DND-41 (cell line): ENCODE data around the gene GJB6.
A peak's percentile ranks its signal among the peaks of the same experiment; 100 is the strongest.

Experiments
- ATAC-seq: fragments of 200-7000 bp; cut with Tn5 transposase; 3 replicates; pipeline ENCODE4 v1.9.1; 2021; ENCODE audit warnings: low read depth; ENCODE audit not compliant: insufficient read depth
- DNase-seq: peaks from one replicate; pipeline ENCODE4 v3.0.0-alpha.2; 2020
- H2AFZ ChIP-seq: 2 replicates; pipeline ENCODE4 v1.6.0; 2012; ENCODE audit warnings: low read depth, low read length
- H3K27ac ChIP-seq: 2 replicates; pipeline ENCODE4 v1.5.1; 2012; ENCODE audit warnings: low read length, inconsistent platforms
- H3K27me3 ChIP-seq: fragments of 200-600 bp; sonication (generic); 2 replicates; pipeline ENCODE4 v1.6.0; 2012; ENCODE audit warnings: low read length, mild to moderate bottlenecking, inconsistent platforms; ENCODE audit not compliant: insufficient read depth, poor library complexity
- H3K36me3 ChIP-seq: 2 replicates; pipeline ENCODE4 v1.5.1; 2012; ENCODE audit warnings: low read length, inconsistent platforms; ENCODE audit not compliant: insufficient read depth
- H3K4me1 ChIP-seq: 2 replicates; pipeline ENCODE4 v1.5.1; 2012; ENCODE audit warnings: mild to moderate bottlenecking, low read length; ENCODE audit not compliant: insufficient read depth
- H3K4me2 ChIP-seq: 2 replicates; pipeline ENCODE4 v1.6.0; 2012; ENCODE audit warnings: mild to moderate bottlenecking, moderate library complexity, low read length, inconsistent platforms; ENCODE audit not compliant: insufficient read depth
- H3K4me3 ChIP-seq, 2 experiments: fragments of 200-600 bp in 1 of 2; shearing (Covaris generic) in 1 of 2; 2 replicates each; pipeline ENCODE4 v1.5.1; 2012 to 2016; ENCODE audit warnings: inconsistent platforms in 2 of 2, low read length in 2 of 2, mild to moderate bottlenecking in 2 of 2, low read depth in 1 of 2, moderate library complexity in 1 of 2
- H3K79me2 ChIP-seq: 2 replicates; pipeline ENCODE4 v1.6.0; 2012; ENCODE audit warnings: low read length, inconsistent platforms; ENCODE audit not compliant: insufficient read depth
- H3K9ac ChIP-seq: 2 replicates; pipeline ENCODE4 v1.6.0; 2012; ENCODE audit warnings: low read depth, mild to moderate bottlenecking, inconsistent platforms, low read length, moderate library complexity
- H3K9me3 ChIP-seq: 2 replicates; pipeline ENCODE4 v1.5.1; 2012; ENCODE audit warnings: low read length, moderate library complexity, mild to moderate bottlenecking, inconsistent platforms; ENCODE audit not compliant: insufficient read depth, severe bottlenecking
- H4K20me1 ChIP-seq: 2 replicates; pipeline ENCODE4 v1.6.0; 2012; ENCODE audit warnings: low read length; ENCODE audit not compliant: insufficient read depth
- CTCF ChIP-seq: IDR thresholded peaks from 2 replicates; pipeline ENCODE4 v1.5.1; 2012; ENCODE audit warnings: borderline replicate concordance, low read length, moderate library complexity, mild to moderate bottlenecking; ENCODE audit not compliant: poor library complexity, severe bottlenecking; ENCODE audit errors: extremely low read depth
- EZH2 ChIP-seq: IDR thresholded peaks from 3 replicates; pipeline ENCODE4 v1.6.1; 2012; ENCODE audit warnings: borderline replicate concordance, low read depth, mild to moderate bottlenecking, moderate library complexity, low read length, inconsistent platforms; ENCODE audit not compliant: severe bottlenecking

The GJB6 gene

GRCh38 chr13:20175406-20175794 is 56.7 kb downstream of the GJB6 start:
- no peaks in the 10 kb centered on the region for H3K79me2 ChIP-seq
- H3K4me2 ChIP-seq: no peak overlapping the region
- TF ChIP-seq CTCF: no peak
- no peak overlapping the region for H3K4me3 ChIP-seq
- H3K9me3 ChIP-seq: no peaks in the 10 kb centered on the region
- no peak overlapping the region for H3K27ac ChIP-seq
- ATAC-seq (no peak), DNase-seq (no peak)
- peaks cover 28% of the 10 kb centered on the region for H3K27me3 ChIP-seq
- no peak overlapping the region for H2AFZ ChIP-seq
- H3K36me3 ChIP-seq: no peaks in the 10 kb centered on the region
- H3K9ac ChIP-seq: no peak overlapping the region
- no peaks in the 10 kb centered on the region for H3K4me1 ChIP-seq
- H4K20me1 ChIP-seq: no peaks in the 10 kb centered on the region

GRCh38 chr13:20174656-20175405 is 57.3 kb downstream of the GJB6 start:
- peak; percentile 24; the same call in 1 of the 3 replicates for ATAC-seq
- Histone ChIP-seq H3K9me3 (no peaks in the 10 kb centered on the region), H4K20me1 (no peaks in the 10 kb centered on the region), H3K79me2 (no peaks in the 10 kb centered on the region), H3K4me3 (no peak overlapping the region), H3K36me3 (no peaks in the 10 kb centered on the region), H3K9ac (no peak overlapping the region), H3K27me3 (peaks cover 28% of the 10 kb centered on the region), H2AFZ (no peak overlapping the region), H3K4me1 (no peaks in the 10 kb centered on the region), H3K27ac (no peak overlapping the region), H3K4me2 (no peak overlapping the region)
- no peak for DNase-seq
- TF ChIP-seq CTCF (no peak), EZH2 (no peak)

GRCh38 chr13:20173116-20173746 is 58.9 kb downstream of the GJB6 start:
- Histone ChIP-seq H3K79me2 (no peaks in the 10 kb centered on the region), H3K27ac (no peak overlapping the region), H3K9me3 (no peaks in the 10 kb centered on the region), H3K9ac (no peak overlapping the region), H4K20me1 (no peaks in the 10 kb centered on the region), H3K4me3 (no peak overlapping the region), H3K4me2 (no peak overlapping the region), H3K4me1 (no peaks in the 10 kb centered on the region), H2AFZ (no peak overlapping the region), H3K27me3 (peaks cover 28% of the 10 kb centered on the region), H3K36me3 (no peaks in the 10 kb centered on the region)
- TF ChIP-seq CTCF: no peak
- no peak for TF ChIP-seq EZH2
- DNase-seq (no peak), ATAC-seq (no peak)
